CD4-positive, alpha-beta memory T cell (primary cell): ENCODE data around the gene PLEKHM2. TPM values are rescaled to one million over a fixed set of nuclear protein-coding genes. Genes with fewer than 3 reads are reported as not detected.
A peak's percentile ranks its signal among the peaks of the same experiment; 100 is the strongest.

Source experiments
- CTCF ChIA-PET: fragments of 350-600 bp; sonication (Branson Sonifier 250); formaldehyde crosslinking; loops from one replicate; lab custom pipeline; 2021; ENCODE audit warnings: inconsistent platforms; ENCODE audit not compliant: partially characterized antibody; lab: Charles Lee
- POLR2A ChIA-PET: fragments of 350-600 bp; sonication (Branson Sonifier 250); formaldehyde crosslinking; loops from one replicate; lab custom pipeline; 2021; ENCODE audit not compliant: partially characterized antibody; lab: Charles Lee
- DNase-seq, 5 donors: peaks; one replicate each; pipeline versions ENCODE4 v3.0.0 to v3.0.0-alpha.2; 2020 to 2022; ENCODE audit warnings: mixed read lengths in 1 of 5
- H3K27ac ChIP-seq: one replicate; pipeline ENCODE4 v1.7.0; 2013; ENCODE audit warnings: low read depth, low read length
- H3K27me3 ChIP-seq: 2 replicates; pipeline ENCODE4 v1.7.0; 2013; ENCODE audit warnings: mild to moderate bottlenecking, low read length, moderate library complexity; ENCODE audit not compliant: insufficient read depth
- H3K36me3 ChIP-seq: 2 replicates; pipeline ENCODE4 v1.7.0; 2013; ENCODE audit warnings: mild to moderate bottlenecking, low read length, moderate library complexity; ENCODE audit not compliant: insufficient read depth
- H3K4me1 ChIP-seq: 2 replicates; pipeline ENCODE4 v1.7.0; 2013; ENCODE audit warnings: mild to moderate bottlenecking, low read length, moderate library complexity; ENCODE audit not compliant: insufficient read depth
- H3K4me3 ChIP-seq, 2 donors: one replicate each; pipeline ENCODE4 v1.7.0; 2013; ENCODE audit warnings: low read length in 2 of 2, mild to moderate bottlenecking in 1 of 2
- H3K9me3 ChIP-seq, 2 donors: one replicate each; pipeline ENCODE4 v1.7.0; 2013; ENCODE audit warnings: low read length in 2 of 2, control low read depth in 1 of 2; ENCODE audit not compliant: control insufficient read depth in 1 of 2
- H3K27ac Mint-ChIP-seq, 7 donors: one replicate each; pipeline ENCODE4 v1.8.0; 2020 to 2021; ENCODE audit warnings: mixed read lengths in 7 of 7, mild to moderate bottlenecking in 6 of 7, inconsistent platforms in 3 of 7, moderate library complexity in 3 of 7
- H3K27me3 Mint-ChIP-seq, 2 donors: one replicate each; pipeline ENCODE4 v1.8.0; 2020 to 2021; ENCODE audit warnings: mixed read lengths in 2 of 2
- H3K36me3 Mint-ChIP-seq, 2 donors: one replicate each; pipeline ENCODE4 v1.8.0; 2020 to 2021; ENCODE audit warnings: mixed read lengths in 2 of 2, inconsistent platforms in 1 of 2, mild to moderate bottlenecking in 1 of 2
- H3K4me1 Mint-ChIP-seq, 4 donors: one replicate each; pipeline ENCODE4 v1.8.0; 2020 to 2021; ENCODE audit warnings: mixed read lengths in 4 of 4, mild to moderate bottlenecking in 1 of 4
- H3K4me3 Mint-ChIP-seq, 8 donors: one replicate each; pipeline ENCODE4 v1.8.0; 2020 to 2021; ENCODE audit warnings: mixed read lengths in 8 of 8, mild to moderate bottlenecking in 7 of 8, moderate library complexity in 6 of 8, inconsistent platforms in 3 of 8
- H3K9me3 Mint-ChIP-seq, 8 donors: one replicate each; pipeline ENCODE4 v1.8.0; 2020 to 2021; ENCODE audit warnings: mixed read lengths in 8 of 8, mild to moderate bottlenecking in 5 of 8, inconsistent platforms in 3 of 8, moderate library complexity in 1 of 8
- intact Hi-C: fragments of 100-400 bp; cut with micrococcal nuclease; formaldehyde crosslinking; loops from one replicate; pipeline ENCODE4 v1.15.1; 2023
- polyA plus RNA-seq, 2 donors: library from polyadenylated mRNA; unstranded; fragments of 300-500 nt; fragmentation: Illumina TruSeq; gene quantifications; one replicate each; pipeline ENCODE4 v1.2.3, GENCODE V29; 2021
- total RNA-seq, 2 experiments: library from RNA; stranded (reverse); gene quantifications; one replicate each; pipeline ENCODE4 v1.2.3, GENCODE V29; 2021

Gene PLEKHM2
- total and polyA plus RNA-seq, 4 experiments from 2014 or later = 2.0 to 59.8 (median 30.9) TPM

- H3K4me1 ChIP-seq = no peaks in the 10 kb centered on the region
- H3K4me1 Mint-ChIP-seq = peaks cover 6 to 32% (median 11%) of the 10 kb centered on the region in 4 donors
- H3K27me3 ChIP-seq = no peaks in the 10 kb centered on the region
- H3K27ac Mint-ChIP-seq = no peak overlapping the region
- ChIA-PET POLR2A (interaction anchor here (0.6 kb wide), 2 partner anchors 9 to 16 kb away, joined by 3 to 4 read pairs; no protein-coding TSS in a partner anchor), CTCF (interaction anchor here (1.5 kb wide), 1 partner anchor 10 kb away, joined by 3 read pairs; no protein-coding TSS in a partner anchor)
- no peak overlapping the region for H3K4me3 ChIP-seq
- peaks cover 5 to 12% of the 10 kb centered on the region in 2 donors for H3K36me3 Mint-ChIP-seq
- H3K4me3 Mint-ChIP-seq = no peak overlapping the region
- intact Hi-C loops = no loop called here
- no peak overlapping the region for H3K27ac ChIP-seq
- no peak for DNase-seq
- no peaks in the 10 kb centered on the region for H3K27me3 Mint-ChIP-seq
- H3K36me3 ChIP-seq = peaks cover 3% of the 10 kb centered on the region
- no peaks in the 10 kb centered on the region for H3K9me3 ChIP-seq
- H3K9me3 Mint-ChIP-seq = peaks cover 0 to 1% (median 0%) of the 10 kb centered on the region in 8 donors
Observed at GRCh38 chr1:15707239-15707925, 23.3 kb downstream of the PLEKHM2 start.

- Histone ChIP-seq H3K4me1 (no peaks in the 10 kb centered on the region), H3K4me3 (no peak overlapping the region), H3K9me3 (no peaks in the 10 kb centered on the region), H3K27ac (no peak overlapping the region), H3K27me3 (no peaks in the 10 kb centered on the region), H3K36me3 (peaks cover 3% of the 10 kb centered on the region)
- Mint-ChIP-seq H3K4me1 (peaks cover under 1 to 24% (median 10%) of the 10 kb centered on the region in 4 donors), H3K36me3 (peaks cover 5 to 12% of the 10 kb centered on the region in 2 donors), H3K27ac (no peak overlapping the region), H3K4me3 (no peak overlapping the region), H3K27me3 (no peaks in the 10 kb centered on the region), H3K9me3 (peaks cover 0 to 1% (median 0%) of the 10 kb centered on the region in 8 donors)
- intact Hi-C loops = no loop called here
- CTCF ChIA-PET = no interaction called here
- POLR2A ChIA-PET = no interaction called here
- DNase-seq = no peak
Observed at GRCh38 chr1:15708486-15709137, 24.5 kb downstream of the PLEKHM2 start.

GRCh38 chr1:15709226-15709625 lies 25.1 kb downstream of the PLEKHM2 start:
- H3K27ac Mint-ChIP-seq = peak overlapping the region in 1 of 7 donors; percentile 35
- Histone ChIP-seq H3K9me3 (no peaks in the 10 kb centered on the region), H3K27me3 (no peaks in the 10 kb centered on the region), H3K4me3 (no peak overlapping the region), H3K4me1 (no peaks in the 10 kb centered on the region), H3K27ac (no peak overlapping the region), H3K36me3 (peaks cover 3% of the 10 kb centered on the region)
- H3K36me3 Mint-ChIP-seq = peaks cover 5 to 9% of the 10 kb centered on the region in 2 donors
- no peak for DNase-seq
- CTCF ChIA-PET = no interaction called here
- POLR2A ChIA-PET = no interaction called here
- H3K9me3 Mint-ChIP-seq = peaks cover 0 to 1% (median 0%) of the 10 kb centered on the region in 8 donors
- H3K27me3 Mint-ChIP-seq = no peaks in the 10 kb centered on the region
- intact Hi-C loops = no loop called here
- H3K4me1 Mint-ChIP-seq = peaks cover 0 to 18% (median 10%) of the 10 kb centered on the region in 4 donors
- no peak overlapping the region for H3K4me3 Mint-ChIP-seq

- H3K27ac ChIP-seq = no peak overlapping the region
- Mint-ChIP-seq H3K4me3 (no peak overlapping the region), H3K27me3 (no peaks in the 10 kb centered on the region), H3K4me1 (peaks cover 0 to 12% (median 5%) of the 10 kb centered on the region in 4 donors), H3K27ac (peak overlapping the region in 2 of 7 donors; percentile 12 to 16), H3K36me3 (peaks cover 0 to 14% of the 10 kb centered on the region in 2 donors), H3K9me3 (no peaks in the 10 kb centered on the region)
- no peaks in the 10 kb centered on the region for H3K9me3 ChIP-seq
- POLR2A ChIA-PET = no interaction called here
- intact Hi-C loops = no loop called here
- CTCF ChIA-PET = interaction anchor here (0.7 kb wide), 1 partner anchor 8 kb away, joined by 3 read pairs; no protein-coding TSS in a partner anchor
- H3K36me3 ChIP-seq = peaks cover 14% of the 10 kb centered on the region
- H3K27me3 ChIP-seq = no peaks in the 10 kb centered on the region
- no peak for DNase-seq
- no peak overlapping the region for H3K4me3 ChIP-seq
- no peaks in the 10 kb centered on the region for H3K4me1 ChIP-seq
Observed at GRCh38 chr1:15712168-15712567, 28.0 kb downstream of the PLEKHM2 start.

GRCh38 chr1:15714406-15715136 lies 30.5 kb downstream of the PLEKHM2 start:
- peaks cover 27% of the 10 kb centered on the region for H3K36me3 ChIP-seq
- intact Hi-C loops = no loop called here
- H3K4me1 ChIP-seq = no peaks in the 10 kb centered on the region
- H3K4me1 Mint-ChIP-seq = peaks cover 0 to 3% (median 2%) of the 10 kb centered on the region in 4 donors
- POLR2A ChIA-PET = interaction anchor here (0.7 kb wide), 1 partner anchor 12 kb away, joined by 3 read pairs; no protein-coding TSS in a partner anchor
- no peak overlapping the region for H3K27ac ChIP-seq
- H3K4me3 ChIP-seq = no peak overlapping the region
- H3K4me3 Mint-ChIP-seq = no peak overlapping the region
- H3K27ac Mint-ChIP-seq = peak overlapping the region in 3 of 7 donors; percentile 29 to 57 (median 44)
- no peaks in the 10 kb centered on the region for H3K9me3 ChIP-seq
- no peaks in the 10 kb centered on the region for H3K9me3 Mint-ChIP-seq
- no peaks in the 10 kb centered on the region for H3K27me3 ChIP-seq
- no peak for DNase-seq
- CTCF ChIA-PET = interaction anchor here (0.6 to 0.7 kb wide), 2 partner anchors 13 to 295 kb away, joined by 3 read pairs; no protein-coding TSS in a partner anchor
- H3K27me3 Mint-ChIP-seq = no peaks in the 10 kb centered on the region
- peaks cover 12 to 30% of the 10 kb centered on the region in 2 donors for H3K36me3 Mint-ChIP-seq

GRCh38 chr1:15717418-15718125 lies 33.5 kb downstream of the PLEKHM2 start:
- H3K4me3 Mint-ChIP-seq = no peak overlapping the region
- H3K27me3 Mint-ChIP-seq = no peaks in the 10 kb centered on the region
- DNase-seq = no peak
- Histone ChIP-seq H3K4me1 (no peaks in the 10 kb centered on the region), H3K27me3 (no peaks in the 10 kb centered on the region), H3K27ac (no peak overlapping the region), H3K4me3 (no peak overlapping the region), H3K9me3 (no peaks in the 10 kb centered on the region), H3K36me3 (peaks cover 42% of the 10 kb centered on the region)
- peaks cover 21 to 50% of the 10 kb centered on the region in 2 donors for H3K36me3 Mint-ChIP-seq
- intact Hi-C loops = no loop called here
- H3K9me3 Mint-ChIP-seq = no peaks in the 10 kb centered on the region
- ChIA-PET POLR2A (no interaction called here), CTCF (no interaction called here)
- H3K4me1 Mint-ChIP-seq = no peaks in the 10 kb centered on the region
- H3K27ac Mint-ChIP-seq = peak overlapping the region in 1 of 7 donors; percentile 39
